ELR (cell line): ENCODE data around the gene TRO.

Experiments used
- DNase-seq: peaks from one replicate; pipeline ENCODE4 v3.0.0-alpha.2; 2015; ENCODE audit warnings: low read depth

Gene TRO

DNA sequence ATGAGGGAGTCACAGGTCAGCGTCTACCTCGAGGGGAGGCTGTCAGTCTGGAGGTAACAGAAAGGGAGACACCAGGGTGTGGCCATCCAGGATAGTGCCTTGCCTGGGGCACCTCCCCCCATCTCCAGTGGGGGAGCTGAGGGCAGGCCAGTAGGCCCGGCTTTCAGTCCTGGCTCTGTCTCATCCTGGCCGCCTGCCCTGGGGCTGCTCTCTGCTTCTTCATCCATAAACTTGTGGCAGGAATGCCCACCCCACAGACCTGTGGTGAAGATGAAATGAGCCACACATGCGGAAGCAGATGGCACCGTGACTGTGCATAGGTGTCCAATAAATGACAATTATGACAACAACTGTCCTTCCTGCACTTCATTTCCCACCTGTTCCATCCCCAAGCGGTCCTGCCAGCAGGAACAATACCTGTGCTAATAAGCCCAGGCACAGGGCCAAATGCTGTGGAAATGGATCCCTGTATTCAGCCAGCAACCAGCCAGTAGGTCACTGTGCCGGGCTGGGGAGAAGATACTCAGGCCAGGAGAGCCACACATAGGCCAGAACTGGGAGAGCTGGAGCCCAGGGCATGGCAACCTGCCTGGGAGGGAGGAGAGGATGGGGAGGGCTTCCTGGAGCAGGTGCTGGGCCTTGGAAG is 30.2 kb downstream of the TRO start:
- no peak for DNase-seq

DNA sequence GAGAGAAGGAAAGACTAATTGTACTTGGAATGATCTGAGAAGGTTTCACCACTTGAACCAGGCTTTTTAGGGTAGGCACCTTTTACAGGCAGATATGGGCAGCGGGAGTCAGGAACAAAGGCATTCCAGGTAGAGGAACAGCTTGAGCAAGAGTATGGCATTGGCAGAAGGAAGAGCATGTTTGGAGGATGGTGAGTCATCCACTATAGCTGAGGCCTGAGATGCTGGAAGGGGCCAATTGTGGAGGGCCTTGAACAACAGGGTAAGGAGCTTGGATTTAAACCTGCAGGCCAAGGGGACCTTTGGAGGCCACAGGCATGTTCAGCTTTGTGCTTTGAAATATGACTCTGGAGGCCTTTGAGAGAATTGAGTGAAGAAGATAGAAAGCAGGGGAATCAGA is 41.1 kb downstream of the TRO start:
- DNase-seq, result no peak

DNA sequence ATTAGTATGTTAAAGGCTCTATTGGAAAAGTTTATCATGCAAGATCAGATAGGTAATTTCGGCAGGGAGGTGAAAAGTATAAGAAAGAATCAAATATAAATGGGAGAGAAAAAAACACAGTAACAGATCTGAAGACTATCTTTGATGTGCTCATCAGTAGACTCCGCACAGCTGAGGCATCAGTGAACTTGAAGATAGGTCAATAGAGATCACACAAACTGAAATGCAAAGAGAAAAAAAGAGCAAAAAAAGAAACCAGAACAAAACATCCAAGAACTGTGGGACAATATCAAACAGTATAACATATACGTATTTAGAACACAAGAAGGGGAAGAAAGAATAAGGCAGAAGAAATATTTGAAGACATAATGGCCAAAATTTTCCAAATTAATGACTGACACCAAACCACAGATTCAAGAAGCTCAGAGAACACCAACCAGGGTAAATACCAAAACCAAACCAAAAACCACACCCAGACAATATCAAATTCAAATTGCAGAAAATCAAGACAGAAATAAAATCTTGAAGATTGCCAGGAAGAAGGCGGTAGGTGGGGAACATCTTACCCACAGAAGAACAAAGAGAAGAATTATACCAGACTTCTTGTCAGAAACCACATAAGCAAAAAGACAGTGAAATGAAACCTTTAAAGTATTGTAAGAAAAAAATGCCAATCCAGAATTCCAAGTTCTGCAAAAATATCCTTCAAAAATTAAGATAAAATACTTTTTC is 44.3 kb downstream of the TRO start:
- DNase-seq, result no peak

DNA sequence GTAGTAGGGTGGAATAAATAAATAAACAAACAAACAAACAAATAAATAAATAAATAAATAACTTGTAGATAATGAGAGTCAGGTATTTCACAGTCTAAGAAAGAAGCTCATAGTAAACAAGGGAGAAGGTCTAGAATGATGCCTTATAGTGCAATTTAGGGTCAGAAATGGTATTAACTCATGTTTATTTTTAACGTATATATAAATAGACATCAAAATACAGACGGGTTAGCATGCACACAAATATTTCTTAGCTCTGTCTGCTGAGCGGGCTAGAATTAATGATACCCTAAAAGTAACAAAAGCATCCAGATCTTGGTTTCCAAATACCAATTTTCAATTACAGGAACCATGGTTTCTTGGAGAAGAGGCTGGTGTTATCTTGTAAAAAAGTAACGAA is 56.8 kb downstream of the TRO start:
- DNase-seq, result no peak

DNA sequence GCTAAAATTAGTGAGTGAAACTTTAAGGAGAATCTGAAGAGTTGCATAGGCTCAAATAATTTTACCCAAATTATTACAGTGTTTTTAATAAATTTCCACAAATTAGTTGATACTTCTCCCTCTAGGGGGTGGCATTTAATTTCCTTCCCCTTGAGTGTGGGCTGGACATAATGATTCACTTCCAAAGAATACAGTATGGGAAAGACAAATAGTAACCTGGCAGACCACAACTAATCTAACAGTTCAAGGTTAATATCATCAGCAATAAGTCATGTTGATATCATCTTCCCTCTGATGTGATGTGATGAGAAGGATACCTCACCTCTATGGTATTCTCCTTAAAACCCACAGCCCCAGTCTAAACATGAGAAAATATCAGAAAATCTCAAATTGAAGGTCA is 57.8 kb downstream of the TRO start:
- DNase-seq, result peak; percentile 48

DNA sequence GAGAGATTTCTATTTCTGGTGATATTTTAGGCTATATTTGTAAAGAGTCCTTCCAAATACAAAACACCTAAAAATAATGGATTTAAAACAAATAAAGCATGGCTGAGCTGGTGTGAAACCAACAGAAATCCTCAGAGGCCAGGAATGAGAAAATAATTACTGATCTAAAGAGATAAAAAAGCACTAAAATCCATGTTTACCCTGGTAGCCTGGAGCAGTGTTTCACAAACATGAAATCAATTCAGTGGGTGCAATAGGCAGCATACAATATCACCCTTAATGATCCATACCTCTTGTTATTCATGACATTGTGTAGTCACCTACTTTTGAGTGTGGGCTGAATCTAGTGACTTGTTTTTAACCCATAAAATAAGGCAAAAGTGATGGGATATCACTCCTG is 58.8 kb downstream of the TRO start:
- DNase-seq, result no peak

DNA sequence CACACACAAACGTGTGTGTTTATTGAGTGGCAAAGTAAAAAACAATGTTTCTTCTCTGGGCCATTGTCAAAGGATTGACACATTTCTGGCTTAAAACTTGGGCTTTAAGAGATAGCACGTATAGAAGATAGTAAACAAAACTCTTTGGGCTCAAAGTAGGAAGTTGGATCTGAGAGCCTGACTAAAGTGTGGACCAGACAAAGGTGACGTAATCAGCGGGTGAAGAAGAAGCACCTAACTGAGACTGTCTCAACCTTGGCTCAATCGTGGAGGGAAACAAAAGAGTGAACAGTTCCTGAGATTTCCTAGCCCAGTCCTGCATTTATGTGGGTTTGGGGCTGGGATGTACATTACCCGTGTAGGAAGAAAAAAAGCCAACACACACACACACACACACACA is 59.7 kb downstream of the TRO start:
- no peak for DNase-seq
